D721Med (cell line): ENCODE data around the gene EEA1.

Experiments
- DNase-seq: peaks from one replicate; pipeline ENCODE4 v3.0.0; 2011; ENCODE audit warnings: low spot score; ENCODE audit not compliant: insufficient read length
- FAIRE-seq: peaks from 2 replicates; lab custom pipeline; 2011; peaks lifted over from hg19 to GRCh38; lab: Jason Lieb, UNC
- TF ChIP-seq, protein P1 (sequence below): IDR thresholded peaks from 2 replicates; pipeline ENCODE4 v1.5.1; 2012; ENCODE audit warnings: mild to moderate bottlenecking, control low read depth; ENCODE audit not compliant: insufficient read depth; ENCODE audit errors: missing control alignments

The EEA1 gene

DNA sequence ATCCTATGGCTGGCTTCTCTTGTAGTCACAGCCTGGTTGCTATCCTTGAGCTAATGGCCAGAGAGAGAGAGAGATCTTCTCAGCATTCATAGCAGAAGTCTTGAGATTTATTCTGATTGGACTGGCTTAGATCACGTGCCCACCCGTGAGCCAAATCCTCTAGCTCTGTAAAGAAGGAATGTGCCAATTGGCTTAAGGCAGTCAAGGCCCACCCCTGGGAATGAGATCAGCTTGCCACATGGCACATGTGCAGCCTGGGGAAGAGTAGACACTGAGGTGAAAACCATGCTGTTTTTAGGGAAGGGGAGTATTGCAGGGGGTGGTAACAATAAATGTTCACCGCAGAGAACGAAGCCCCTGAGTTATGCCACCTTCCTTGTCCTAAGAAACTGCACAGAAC is 190.0 kb downstream of the EEA1 start:
- TF ChIP-seq, protein P1, sequence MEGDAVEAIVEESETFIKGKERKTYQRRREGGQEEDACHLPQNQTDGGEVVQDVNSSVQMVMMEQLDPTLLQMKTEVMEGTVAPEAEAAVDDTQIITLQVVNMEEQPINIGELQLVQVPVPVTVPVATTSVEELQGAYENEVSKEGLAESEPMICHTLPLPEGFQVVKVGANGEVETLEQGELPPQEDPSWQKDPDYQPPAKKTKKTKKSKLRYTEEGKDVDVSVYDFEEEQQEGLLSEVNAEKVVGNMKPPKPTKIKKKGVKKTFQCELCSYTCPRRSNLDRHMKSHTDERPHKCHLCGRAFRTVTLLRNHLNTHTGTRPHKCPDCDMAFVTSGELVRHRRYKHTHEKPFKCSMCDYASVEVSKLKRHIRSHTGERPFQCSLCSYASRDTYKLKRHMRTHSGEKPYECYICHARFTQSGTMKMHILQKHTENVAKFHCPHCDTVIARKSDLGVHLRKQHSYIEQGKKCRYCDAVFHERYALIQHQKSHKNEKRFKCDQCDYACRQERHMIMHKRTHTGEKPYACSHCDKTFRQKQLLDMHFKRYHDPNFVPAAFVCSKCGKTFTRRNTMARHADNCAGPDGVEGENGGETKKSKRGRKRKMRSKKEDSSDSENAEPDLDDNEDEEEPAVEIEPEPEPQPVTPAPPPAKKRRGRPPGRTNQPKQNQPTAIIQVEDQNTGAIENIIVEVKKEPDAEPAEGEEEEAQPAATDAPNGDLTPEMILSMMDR = no peak
- no peak for DNase-seq
- FAIRE-seq = no peak

DNA sequence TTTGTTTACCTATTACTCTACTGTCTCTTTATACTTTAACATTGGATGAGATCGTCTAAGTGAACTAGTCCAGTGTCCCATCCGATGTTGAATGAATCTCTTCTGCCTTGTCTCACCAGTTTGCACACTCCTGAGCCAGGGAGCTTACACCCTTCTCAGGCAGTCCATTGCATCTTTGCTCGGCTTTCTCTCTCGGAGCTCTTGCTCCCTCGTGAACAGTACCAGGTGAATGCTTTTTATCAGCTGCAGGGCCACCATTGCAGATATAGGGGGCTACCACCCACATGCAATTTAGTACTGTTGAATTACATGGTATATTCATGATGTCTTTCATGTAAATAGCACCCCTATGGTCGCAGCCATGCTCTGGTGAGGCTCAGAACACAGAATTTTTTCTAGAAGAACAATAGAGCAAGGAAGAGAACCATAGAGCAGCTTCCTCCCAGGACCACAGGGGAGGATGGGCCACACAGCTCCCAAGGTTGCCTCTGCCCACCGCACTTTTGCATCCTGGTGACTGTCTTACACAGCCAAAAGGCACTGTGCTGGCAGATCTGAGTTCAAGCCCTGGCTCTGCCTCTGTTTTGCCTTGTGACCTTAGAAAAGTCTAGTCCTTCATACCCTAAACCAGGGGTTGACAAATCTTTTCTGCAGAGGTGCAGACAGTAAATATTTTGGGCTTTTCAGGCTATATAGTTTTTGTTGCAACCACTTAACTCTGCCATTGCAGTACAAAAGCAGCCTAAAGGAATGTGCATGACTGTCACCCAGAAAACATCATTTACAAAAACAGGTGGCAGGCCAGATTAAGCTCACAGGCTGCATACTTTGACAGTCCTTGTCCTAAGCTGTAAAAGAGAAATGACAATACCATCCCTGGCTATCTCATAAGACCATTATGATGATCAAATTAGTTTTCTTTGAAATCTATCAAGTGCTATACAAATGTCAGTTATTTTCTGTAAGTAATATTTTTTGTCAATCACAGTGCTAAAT is 190.9 kb downstream of the EEA1 start:
- FAIRE-seq (no peak), DNase-seq (no peak)
- TF ChIP-seq, protein P1 = no peak

DNA sequence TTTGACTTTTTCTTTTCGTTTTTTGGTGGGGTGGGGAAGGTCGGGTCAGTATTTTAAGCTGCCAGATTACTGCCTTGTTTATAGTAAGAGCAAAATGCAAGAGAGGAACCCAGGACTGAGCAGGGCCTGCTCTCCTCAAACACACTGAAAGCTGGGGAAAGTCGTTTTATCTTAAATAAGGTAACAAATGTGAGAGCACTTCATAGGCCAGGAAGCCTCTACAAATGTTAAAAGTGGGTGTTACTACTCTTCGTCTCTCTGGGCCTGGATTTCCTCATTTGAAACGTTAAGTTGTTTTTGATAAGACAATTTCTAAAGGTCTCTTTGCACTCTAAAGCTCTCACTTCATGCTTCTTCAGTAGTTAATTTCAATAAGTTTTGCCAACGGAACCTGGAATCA is 192.5 kb downstream of the EEA1 start:
- TF ChIP-seq, protein P1 = no peak
- no peak for FAIRE-seq
- DNase-seq = no peak

DNA sequence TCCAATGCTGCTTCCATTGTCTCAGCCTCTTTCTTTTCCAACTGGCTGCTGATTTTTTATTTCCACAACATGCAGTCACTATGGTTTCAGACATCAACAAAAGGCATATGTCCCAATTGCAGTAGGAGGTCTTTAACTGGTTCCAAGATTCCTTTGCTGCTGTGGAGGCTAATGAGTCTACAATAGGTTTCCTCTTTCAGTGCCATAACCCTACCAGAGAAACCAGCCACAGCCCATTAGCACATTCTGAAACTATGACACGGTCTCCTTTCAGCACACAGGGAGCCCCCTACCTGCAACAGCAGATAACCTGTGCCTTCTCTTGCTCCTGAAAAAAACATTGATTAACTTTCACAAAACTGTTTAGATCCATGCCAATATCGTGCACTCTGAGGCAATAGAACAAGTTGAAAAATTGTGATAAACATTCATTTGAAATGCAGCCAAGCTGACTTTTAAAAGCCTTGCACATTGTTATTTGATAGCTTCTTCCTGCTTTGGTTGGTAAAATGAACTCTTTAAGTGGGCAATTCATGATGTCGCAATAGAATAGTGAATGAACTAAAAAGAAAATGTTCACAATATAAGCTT is 193.9 kb downstream of the EEA1 start:
- FAIRE-seq = no peak
- DNase-seq = no peak
- TF ChIP-seq, protein P1 = no peak

DNA sequence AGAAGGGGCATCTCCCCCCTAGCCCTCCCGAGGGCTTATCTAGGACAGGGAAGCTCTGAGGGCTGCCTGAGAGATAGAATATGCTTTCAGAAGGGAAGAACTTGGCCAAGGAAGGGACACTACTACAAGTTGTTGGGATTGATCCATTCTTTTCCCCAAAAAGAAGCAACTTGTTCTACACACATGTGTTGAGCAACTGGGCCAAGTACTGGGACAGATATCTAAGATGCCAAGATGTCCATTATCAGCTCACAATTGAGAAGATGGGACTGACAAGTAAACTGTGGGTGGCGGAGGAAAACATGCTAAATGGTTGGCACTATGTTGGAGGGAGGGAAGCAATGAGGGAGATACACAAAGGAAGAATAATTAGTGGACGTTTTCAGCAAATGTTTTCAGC is 195.4 kb downstream of the EEA1 start:
- DNase-seq = no peak
- FAIRE-seq = no peak
- TF ChIP-seq, protein P1 = no peak

DNA sequence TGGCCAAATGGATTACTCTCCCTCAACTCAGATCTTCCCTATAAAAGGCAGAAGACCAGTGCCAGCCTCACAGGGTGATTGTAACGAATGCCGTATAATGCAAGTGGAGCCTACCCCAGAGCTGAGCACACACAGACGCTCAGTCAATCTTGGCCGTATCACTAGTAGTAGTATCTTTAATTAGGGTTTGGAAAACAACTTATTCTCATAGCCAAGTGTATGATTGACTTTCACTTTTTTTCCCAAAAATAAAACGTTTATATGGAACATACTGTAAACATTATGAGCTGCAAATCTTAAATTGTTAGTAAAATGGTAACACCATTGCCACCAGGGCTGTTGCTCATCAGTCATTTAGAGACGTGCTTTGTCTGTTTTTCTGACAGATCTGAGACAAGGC is 195.9 kb downstream of the EEA1 start:
- DNase-seq (no peak), FAIRE-seq (no peak)

More for the DNA sequence above, 195.9 kb downstream of the EEA1 start:
- TF ChIP-seq, protein P1 = no peak
